Stimulated activated naive CD8-positive, alpha-beta T cell treated with anti-CD3 and anti-CD28 coated beads, Interleukin-15, Interleukin-2, amounts not matched to agents 100 ng/mL and 50 ng/mL, for 24 hours (primary cell): ENCODE data around the gene SMPD3.
"Not testable (repeated sequence)": the region's sequence is repeated elsewhere in the genome, so short reads cannot be mapped to it uniquely, and the experiment has no call there.

Source experiments
- H3K27ac Mint-ChIP-seq: one replicate; pipeline ENCODE4 v1.8.0; 2021; ENCODE audit warnings: mild to moderate bottlenecking, mixed read lengths
- H3K27me3 Mint-ChIP-seq: one replicate; pipeline ENCODE4 v1.8.0; 2021; ENCODE audit warnings: mixed read lengths
- H3K36me3 Mint-ChIP-seq: one replicate; pipeline ENCODE4 v1.8.0; 2021; ENCODE audit warnings: low read depth, mixed read lengths
- H3K4me1 Mint-ChIP-seq: one replicate; pipeline ENCODE4 v1.8.0; 2021; ENCODE audit warnings: low read depth, mixed read lengths
- H3K4me3 Mint-ChIP-seq: one replicate; pipeline ENCODE4 v1.8.0; 2021; ENCODE audit warnings: mild to moderate bottlenecking, mixed read lengths
- H3K9me3 Mint-ChIP-seq: one replicate; pipeline ENCODE4 v1.8.0; 2021; ENCODE audit warnings: mixed read lengths

SMPD3 gene

GRCh38 chr16:68448360-68448970 lies at the start of gene SMPD3:
SMPD3 (minus strand) TSS chr16:68448508; CDS start chr16:68372181, 76,327 bp downstream.
- Mint-ChIP-seq H3K9me3 (no peaks in the 10 kb centered on the region), H3K27me3 (peaks cover 29% of the 10 kb centered on the region), H3K4me1 (peaks cover 23% of the 10 kb centered on the region), H3K36me3 (no peaks in the 10 kb centered on the region), H3K27ac (peak within 1 kb of the TSS; percentile 26), H3K4me3 (peak within 1 kb of the TSS; percentile 79)

DNA sequence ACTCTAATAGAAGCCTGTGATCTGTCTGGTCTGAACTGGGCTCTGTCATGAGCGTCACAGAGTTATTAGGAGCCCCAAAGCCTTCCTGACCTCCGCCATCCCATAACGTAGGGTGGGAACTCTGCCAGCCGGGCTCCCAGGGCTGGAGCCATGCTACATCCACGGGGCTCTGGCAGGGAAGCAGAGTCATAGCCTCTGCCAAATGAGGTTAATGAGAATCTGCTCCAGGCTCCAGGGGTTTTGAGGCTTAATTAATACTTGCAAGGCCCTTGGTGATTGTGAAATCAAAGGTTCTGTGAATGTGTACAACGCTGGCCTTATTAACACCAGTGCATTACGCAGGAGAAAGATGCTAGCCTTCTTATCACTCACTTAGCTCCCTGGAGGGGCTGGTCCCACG lies 48.4 kb upstream of the SMPD3 start:
- Mint-ChIP-seq H3K36me3 (no peaks in the 10 kb centered on the region), H3K4me1 (no peaks in the 10 kb centered on the region), H3K27ac (no peak overlapping the region), H3K27me3 (no peaks in the 10 kb centered on the region), H3K4me3 (no peak overlapping the region), H3K9me3 (no peaks in the 10 kb centered on the region)

- not testable (repeated sequence) for H3K36me3 Mint-ChIP-seq, H3K4me3 Mint-ChIP-seq, H3K27ac Mint-ChIP-seq, H3K27me3 Mint-ChIP-seq, H3K4me1 Mint-ChIP-seq, H3K9me3 Mint-ChIP-seq
Measured at GRCh38 chr16:68494261-68494660, 46.0 kb upstream of the SMPD3 start.

GRCh38 chr16:68493412-68494070 lies 45.2 kb upstream of the SMPD3 start:
- Mint-ChIP-seq H3K4me3 (no peak overlapping the region), H3K27me3 (no peaks in the 10 kb centered on the region), H3K9me3 (no peaks in the 10 kb centered on the region), H3K4me1 (no peaks in the 10 kb centered on the region), H3K36me3 (no peaks in the 10 kb centered on the region), H3K27ac (no peak overlapping the region)

GRCh38 chr16:68492543-68493411 lies 44.5 kb upstream of the SMPD3 start:
- H3K9me3 Mint-ChIP-seq: no peaks in the 10 kb centered on the region
- no peak overlapping the region for H3K27ac Mint-ChIP-seq
- H3K4me3 Mint-ChIP-seq: no peak overlapping the region

DNA sequence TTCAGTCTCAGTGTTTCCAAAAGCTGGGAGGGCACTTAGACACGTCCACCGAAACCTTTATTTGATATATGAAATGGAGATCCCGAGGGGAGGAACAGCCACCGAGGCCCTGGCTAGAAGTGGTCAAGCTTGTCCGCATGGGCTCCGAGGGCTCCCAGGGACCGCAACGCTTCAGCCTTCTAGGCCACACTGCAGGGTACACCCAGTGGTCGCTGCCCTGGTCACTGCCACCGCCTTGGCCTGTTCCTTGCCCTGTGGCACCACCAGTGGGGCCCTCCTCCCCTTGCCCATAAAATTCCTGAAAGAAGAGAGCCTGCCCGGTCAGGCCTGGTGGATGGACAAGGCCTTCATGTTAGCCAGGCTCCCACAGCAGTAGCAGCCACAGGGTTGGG lies 43.8 kb upstream of the SMPD3 start:
- Mint-ChIP-seq H3K27ac (no peak overlapping the region), H3K27me3 (no peaks in the 10 kb centered on the region), H3K36me3 (no peaks in the 10 kb centered on the region), H3K4me1 (no peaks in the 10 kb centered on the region), H3K9me3 (no peaks in the 10 kb centered on the region), H3K4me3 (no peak overlapping the region)

More at GRCh38 chr16:68492543-68493411, 44.5 kb upstream of the SMPD3 start:
- H3K4me1 Mint-ChIP-seq: no peaks in the 10 kb centered on the region
- H3K27me3 Mint-ChIP-seq: no peaks in the 10 kb centered on the region
- H3K36me3 Mint-ChIP-seq: no peaks in the 10 kb centered on the region

DNA sequence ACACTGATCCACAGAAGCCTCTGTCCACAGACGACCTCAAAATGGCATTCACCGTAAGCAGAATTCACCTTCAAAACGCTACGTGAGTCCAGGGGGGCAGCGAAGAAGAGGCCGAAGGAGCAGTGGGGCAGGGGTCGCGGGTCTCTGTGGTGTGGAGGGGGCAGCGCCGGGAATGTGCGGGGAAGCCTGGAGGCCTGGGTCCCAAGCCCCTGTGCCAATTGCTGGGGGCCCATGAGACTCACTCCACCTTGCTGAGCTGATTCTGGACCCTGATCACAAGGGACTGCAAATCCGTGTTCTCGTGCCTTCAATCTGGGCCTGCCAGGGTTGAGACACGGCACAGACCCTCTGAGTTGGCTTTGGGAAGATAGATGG lies 43.3 kb upstream of the SMPD3 start:
- Mint-ChIP-seq H3K27ac (no peak overlapping the region), H3K27me3 (no peaks in the 10 kb centered on the region), H3K9me3 (no peaks in the 10 kb centered on the region), H3K4me3 (no peak overlapping the region), H3K4me1 (no peaks in the 10 kb centered on the region), H3K36me3 (no peaks in the 10 kb centered on the region)

- Mint-ChIP-seq H3K36me3 (no peaks in the 10 kb centered on the region), H3K27me3 (no peaks in the 10 kb centered on the region)
Measured at GRCh38 chr16:68490829-68491575, 42.7 kb upstream of the SMPD3 start.

GRCh38 chr16:68490358-68490757 lies 42.0 kb upstream of the SMPD3 start:
- Mint-ChIP-seq H3K36me3 (no peaks in the 10 kb centered on the region), H3K9me3 (no peaks in the 10 kb centered on the region), H3K27me3 (no peaks in the 10 kb centered on the region), H3K27ac (peak overlapping the region; percentile 58), H3K4me3 (no peak overlapping the region), H3K4me1 (no peaks in the 10 kb centered on the region)

More at GRCh38 chr16:68490829-68491575, 42.7 kb upstream of the SMPD3 start:
- Mint-ChIP-seq H3K4me3 (no peak overlapping the region), H3K4me1 (no peaks in the 10 kb centered on the region), H3K9me3 (no peaks in the 10 kb centered on the region), H3K27ac (peak overlapping the region; percentile 58)

- Mint-ChIP-seq H3K9me3 (no peaks in the 10 kb centered on the region), H3K36me3 (no peaks in the 10 kb centered on the region), H3K27ac (no peak overlapping the region)
Measured at GRCh38 chr16:68488554-68488953, 40.2 kb upstream of the SMPD3 start.

GRCh38 chr16:68487669-68488068 lies 39.4 kb upstream of the SMPD3 start:
- no peaks in the 10 kb centered on the region for H3K36me3 Mint-ChIP-seq
- no peak overlapping the region for H3K4me3 Mint-ChIP-seq
- H3K27ac Mint-ChIP-seq: no peak overlapping the region
- no peaks in the 10 kb centered on the region for H3K9me3 Mint-ChIP-seq
- no peaks in the 10 kb centered on the region for H3K27me3 Mint-ChIP-seq
- H3K4me1 Mint-ChIP-seq: no peaks in the 10 kb centered on the region

More at GRCh38 chr16:68488554-68488953, 40.2 kb upstream of the SMPD3 start:
- Mint-ChIP-seq H3K27me3 (no peaks in the 10 kb centered on the region), H3K4me3 (no peak overlapping the region), H3K4me1 (no peaks in the 10 kb centered on the region)

DNA sequence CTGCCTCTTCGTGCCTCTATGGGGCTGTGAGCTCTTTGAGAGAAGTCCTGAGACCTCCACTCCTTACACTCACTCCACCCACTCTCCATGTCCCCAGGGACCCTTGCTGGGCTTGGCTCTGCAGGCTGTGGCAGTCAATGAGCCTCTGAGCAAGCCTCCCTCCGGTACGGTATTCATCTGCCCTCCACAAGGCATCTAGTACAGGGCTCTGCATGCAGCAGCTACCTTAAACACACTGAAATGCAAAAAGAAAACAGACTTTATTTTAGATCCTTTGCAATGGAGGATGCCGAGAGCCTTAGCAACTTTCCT lies 38.9 kb upstream of the SMPD3 start:
- no peak overlapping the region for H3K27ac Mint-ChIP-seq
- H3K9me3 Mint-ChIP-seq: no peaks in the 10 kb centered on the region
- no peak overlapping the region for H3K4me3 Mint-ChIP-seq
- H3K36me3 Mint-ChIP-seq: no peaks in the 10 kb centered on the region
- H3K27me3 Mint-ChIP-seq: no peaks in the 10 kb centered on the region
- no peaks in the 10 kb centered on the region for H3K4me1 Mint-ChIP-seq

GRCh38 chr16:68486502-68487202 lies 38.3 kb upstream of the SMPD3 start:
- no peaks in the 10 kb centered on the region for H3K27me3 Mint-ChIP-seq
- no peaks in the 10 kb centered on the region for H3K36me3 Mint-ChIP-seq
- H3K27ac Mint-ChIP-seq: no peak overlapping the region
- no peaks in the 10 kb centered on the region for H3K9me3 Mint-ChIP-seq
- no peak overlapping the region for H3K4me3 Mint-ChIP-seq
- no peaks in the 10 kb centered on the region for H3K4me1 Mint-ChIP-seq

DNA sequence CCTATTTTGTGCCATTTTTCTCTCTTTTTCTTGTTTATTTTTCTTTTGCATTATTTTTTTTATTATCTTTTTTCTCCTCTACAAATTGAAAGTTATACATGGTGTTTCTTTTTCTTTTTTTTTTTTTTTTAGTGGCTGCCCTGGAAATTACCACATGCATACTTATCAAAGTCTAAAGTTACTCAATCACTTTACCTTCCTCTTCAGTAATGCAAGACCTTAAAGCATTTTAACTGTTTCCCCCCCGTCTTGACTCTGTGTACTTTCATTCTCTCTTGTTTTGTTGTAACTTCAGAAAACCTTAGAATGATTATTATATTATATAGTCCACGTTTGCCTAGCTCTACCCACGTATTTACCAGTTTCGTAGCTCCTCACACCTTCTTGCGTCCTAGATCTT lies 33.3 kb upstream of the SMPD3 start:
- Mint-ChIP-seq H3K4me1 (no peaks in the 10 kb centered on the region), H3K27ac (no peak overlapping the region), H3K36me3 (no peaks in the 10 kb centered on the region), H3K4me3 (no peak overlapping the region), H3K27me3 (no peaks in the 10 kb centered on the region), H3K9me3 (no peaks in the 10 kb centered on the region)
